ACC112 (cell line): ENCODE data around the gene DSP.
A peak's percentile ranks its signal among the peaks of the same experiment; 100 is the strongest.

Experiments used
- H2AFZ ChIP-seq: fragments of 200-600 bp; sonication (generic); one replicate; pipeline ENCODE4 v1.6.0; 2017; ENCODE audit warnings: antibody characterized with exemption, low read length; ENCODE audit not compliant: unreplicated experiment
- H3K27ac ChIP-seq: fragments of 200-600 bp; sonication (generic); 2 replicates; pipeline ENCODE4 v1.5.1; 2014; ENCODE audit warnings: low read depth, mild to moderate bottlenecking, antibody characterized with exemption, low read length, moderate library complexity
- H3K27me3 ChIP-seq: fragments of 200-600 bp; sonication (generic); 2 replicates; pipeline ENCODE4 v1.6.1; 2014; ENCODE audit warnings: mild to moderate bottlenecking, antibody characterized with exemption, low read length, moderate library complexity, mixed read lengths; ENCODE audit not compliant: insufficient read depth
- H3K36me3 ChIP-seq: fragments of 200-600 bp; sonication (generic); 2 replicates; pipeline ENCODE4 v1.6.1; 2016; ENCODE audit warnings: mild to moderate bottlenecking, antibody characterized with exemption, low read length, moderate library complexity, mixed read lengths; ENCODE audit not compliant: insufficient read depth
- H3K4me1 ChIP-seq: fragments of 200-600 bp; sonication (generic); one replicate; pipeline ENCODE4 v1.6.1; 2016; ENCODE audit warnings: low read length, mixed read lengths; ENCODE audit not compliant: insufficient read depth, unreplicated experiment, control insufficient read depth
- H3K4me3 ChIP-seq: fragments of 200-600 bp; sonication (generic); 2 replicates; pipeline ENCODE4 v1.5.1; 2014; ENCODE audit warnings: mild to moderate bottlenecking, low read depth, low read length
- H3K79me2 ChIP-seq: fragments of 200-600 bp; sonication (generic); one replicate; pipeline ENCODE4 v1.6.0; 2016; ENCODE audit warnings: low read length; ENCODE audit not compliant: control insufficient read depth, unreplicated experiment, insufficient read depth

The DSP gene

DNA sequence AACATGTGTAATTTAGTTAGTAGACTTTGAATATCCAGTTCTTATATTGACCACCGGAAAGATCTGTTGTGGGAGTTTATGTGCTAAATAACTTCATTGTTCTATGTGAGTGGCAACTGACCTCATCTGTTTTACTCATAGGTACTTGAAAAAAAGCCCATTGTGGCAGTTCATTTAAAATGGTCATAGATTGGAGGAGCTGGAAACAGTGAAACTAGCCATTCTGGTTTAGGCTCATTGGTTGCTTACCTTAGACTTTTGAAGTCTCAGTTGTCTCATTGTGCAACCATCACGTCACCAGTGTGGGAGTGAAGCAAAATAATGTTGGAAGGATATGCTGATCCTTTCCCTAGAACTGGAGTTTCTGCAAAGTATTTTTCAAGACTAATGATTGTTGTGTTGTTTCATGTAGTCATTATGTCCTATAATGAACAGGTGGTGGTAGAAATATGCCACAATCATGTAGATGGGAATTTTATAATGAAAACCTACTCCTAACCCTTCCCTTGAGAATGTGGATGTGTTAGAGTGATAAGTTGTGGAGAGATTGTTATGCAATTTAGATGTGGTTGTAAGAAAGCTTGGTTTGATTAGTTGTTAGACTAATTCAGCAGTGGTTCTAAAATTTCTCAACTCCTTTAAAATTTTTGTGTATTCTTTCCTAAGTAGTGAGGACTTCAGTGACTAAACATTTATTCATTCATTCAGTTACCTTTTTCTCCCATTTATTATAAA is 18.3 kb downstream of the DSP start:
- Histone ChIP-seq H3K27me3 (no peaks in the 10 kb centered on the region), H2AFZ (no peak overlapping the region), H3K27ac (no peak overlapping the region), H3K4me1 (no peaks in the 10 kb centered on the region), H3K4me3 (no peak overlapping the region), H3K79me2 (peaks cover 2% of the 10 kb centered on the region), H3K36me3 (0 out of 2 replicates have a peak, but pooled peaks cover 8% of the 10 kb centered on the region)

DNA sequence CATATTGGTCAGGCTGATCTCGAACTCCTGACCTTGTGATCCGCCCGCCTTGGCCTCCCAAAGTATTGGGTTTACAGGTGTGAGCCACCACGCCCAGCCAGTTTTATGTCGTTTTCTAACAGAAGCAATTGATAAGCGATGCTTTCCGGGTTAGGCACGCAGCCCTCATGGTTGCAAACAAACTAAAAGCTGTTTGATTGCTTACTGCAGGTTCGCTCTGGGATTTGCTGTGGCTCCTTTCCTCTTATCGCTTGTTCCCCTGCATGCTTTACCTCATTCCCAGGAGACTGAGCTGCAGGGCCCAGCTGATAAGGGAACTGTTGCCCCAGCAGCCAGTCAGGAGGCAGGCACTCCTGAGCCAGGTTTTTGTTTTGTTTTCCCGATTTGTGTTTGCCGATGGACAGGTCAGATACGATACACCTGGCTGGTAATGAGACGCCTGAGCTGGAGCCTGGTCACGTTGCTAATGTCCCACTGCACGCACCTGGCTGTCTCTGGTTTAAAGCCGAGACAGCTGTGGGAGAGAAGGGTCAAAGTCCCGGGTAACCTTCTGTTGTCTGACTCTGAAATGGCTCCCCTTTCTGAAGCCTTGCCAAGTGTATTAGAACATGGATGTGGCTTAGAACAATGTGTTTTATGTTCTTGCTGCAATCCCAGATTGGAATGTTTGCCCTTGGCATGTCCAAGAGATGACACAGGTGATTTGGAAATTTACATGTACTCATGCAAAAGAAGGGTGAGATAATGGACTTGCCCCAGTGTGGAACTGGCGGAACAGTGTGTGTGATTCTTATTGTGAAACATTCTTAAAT is 19.9 kb downstream of the DSP start:
- no peak overlapping the region for H3K27ac ChIP-seq
- 0 out of 2 replicates have a peak, but pooled peaks cover 8% of the 10 kb centered on the region for H3K36me3 ChIP-seq
- peaks cover 6% of the 10 kb centered on the region for H3K4me1 ChIP-seq
- H3K27me3 ChIP-seq = no peaks in the 10 kb centered on the region
- no peaks in the 10 kb centered on the region for H3K79me2 ChIP-seq
- H2AFZ ChIP-seq = no peak overlapping the region
- H3K4me3 ChIP-seq = no peak overlapping the region

DNA sequence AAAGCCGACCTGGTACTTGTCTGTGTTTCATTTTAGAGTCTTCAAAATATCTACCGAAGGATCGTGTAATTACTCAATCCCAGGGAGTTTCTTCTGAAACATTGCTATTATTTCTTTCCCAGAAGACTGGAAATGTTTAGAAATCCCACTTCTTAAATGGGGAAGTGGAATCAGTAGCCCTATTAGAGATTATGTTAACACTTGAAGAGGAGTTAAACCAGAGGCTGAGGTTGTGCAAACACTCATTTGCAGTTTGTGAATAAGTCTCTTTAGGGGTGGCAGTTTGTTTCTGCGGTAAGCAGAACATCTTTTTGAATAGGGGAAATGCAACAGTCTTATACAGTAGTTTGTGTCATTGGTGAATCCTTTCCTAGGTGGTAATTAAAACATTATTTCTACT is 21.3 kb downstream of the DSP start:
- Histone ChIP-seq H3K79me2 (no peaks in the 10 kb centered on the region), H3K27ac (no peak overlapping the region), H3K36me3 (peaks cover 8% of the 10 kb centered on the region; the same call in 1 of the 2 replicates), H2AFZ (no peak overlapping the region), H3K4me3 (no peak overlapping the region), H3K4me1 (peaks cover 19% of the 10 kb centered on the region), H3K27me3 (no peaks in the 10 kb centered on the region)

- H3K79me2 ChIP-seq = no peaks in the 10 kb centered on the region
- peaks cover 27% of the 10 kb centered on the region for H3K4me1 ChIP-seq
- H3K27ac ChIP-seq = peak overlapping the region; percentile 33
- no peaks in the 10 kb centered on the region for H3K27me3 ChIP-seq
- H2AFZ ChIP-seq = peak overlapping the region; percentile 10
- H3K4me3 ChIP-seq = no peak overlapping the region
- peaks cover 16% of the 10 kb centered on the region for H3K36me3 ChIP-seq
These were observed 24.6 kb downstream of the DSP start for GRCh38 chr6:7566107-7566506.

- no peaks in the 10 kb centered on the region for H3K27me3 ChIP-seq
- H3K36me3 ChIP-seq = peaks cover 16% of the 10 kb centered on the region
- H3K27ac ChIP-seq = peak overlapping the region; percentile 33; the same call in 1 of the 2 replicates
- H3K4me1 ChIP-seq = peaks cover 27% of the 10 kb centered on the region
- no peak overlapping the region for H3K4me3 ChIP-seq
- no peaks in the 10 kb centered on the region for H3K79me2 ChIP-seq
- no peak overlapping the region for H2AFZ ChIP-seq
These were observed 25.2 kb downstream of the DSP start for GRCh38 chr6:7566617-7567173.

GRCh38 chr6:7568021-7568420 is 26.6 kb downstream of the DSP start:
- no peak overlapping the region for H2AFZ ChIP-seq
- peak overlapping the region; percentile 36; the same call in 1 of the 2 replicates for H3K27ac ChIP-seq
- H3K79me2 ChIP-seq = no peaks in the 10 kb centered on the region
- peaks cover 25% of the 10 kb centered on the region for H3K36me3 ChIP-seq
- peaks cover 27% of the 10 kb centered on the region for H3K4me1 ChIP-seq
- peak overlapping the region; percentile 3; the same call in 1 of the 2 replicates for H3K4me3 ChIP-seq
- no peaks in the 10 kb centered on the region for H3K27me3 ChIP-seq

- H2AFZ ChIP-seq = no peak overlapping the region
These were observed 27.6 kb downstream of the DSP start for GRCh38 chr6:7569082-7569481.

DNA sequence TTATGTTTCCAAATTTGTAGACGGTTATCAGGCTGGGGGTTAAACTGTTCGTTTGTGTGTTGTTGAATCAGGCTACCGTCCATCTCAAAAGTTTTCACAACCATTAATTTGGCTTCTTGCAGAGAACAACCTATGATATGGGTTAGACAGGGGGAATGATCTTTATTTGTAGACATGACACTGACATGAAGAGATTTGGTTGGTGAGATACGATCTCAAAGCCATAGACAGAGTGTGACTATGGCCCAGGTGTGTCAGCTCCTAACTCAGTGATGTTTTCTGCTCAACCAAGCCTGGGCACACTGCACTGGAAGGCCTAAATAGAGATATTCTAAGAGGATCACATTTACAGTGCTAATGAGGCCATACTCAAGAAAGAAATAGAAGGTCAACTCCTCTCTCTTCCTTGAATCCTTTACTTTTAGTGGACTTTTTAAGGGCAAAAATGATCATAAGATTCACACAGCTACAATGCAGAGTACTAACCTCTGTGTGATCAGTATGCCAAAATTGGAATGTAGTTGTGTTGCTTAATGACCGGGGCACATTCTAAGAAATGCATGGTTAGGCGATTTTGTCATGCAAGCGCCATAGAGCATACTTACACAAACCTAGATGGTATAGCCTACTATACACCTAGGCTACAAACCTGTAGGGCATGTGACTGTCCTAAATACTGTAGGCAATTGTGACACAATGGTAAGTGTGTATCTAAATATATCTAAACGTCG is 30.9 kb downstream of the DSP start:
- H3K4me3 ChIP-seq = no peak overlapping the region
- no peak overlapping the region for H2AFZ ChIP-seq
- H3K4me1 ChIP-seq = peaks cover 12% of the 10 kb centered on the region
- H3K27ac ChIP-seq = no peak overlapping the region
- no peaks in the 10 kb centered on the region for H3K27me3 ChIP-seq
- peaks cover 36% of the 10 kb centered on the region for H3K36me3 ChIP-seq
- H3K79me2 ChIP-seq = no peaks in the 10 kb centered on the region

More at GRCh38 chr6:7569082-7569481, 27.6 kb downstream of the DSP start:
- Histone ChIP-seq H3K4me1 (peaks cover 27% of the 10 kb centered on the region), H3K36me3 (peaks cover 25% of the 10 kb centered on the region), H3K79me2 (no peaks in the 10 kb centered on the region), H3K4me3 (no peak overlapping the region), H3K27ac (no peak overlapping the region), H3K27me3 (no peaks in the 10 kb centered on the region)

DNA sequence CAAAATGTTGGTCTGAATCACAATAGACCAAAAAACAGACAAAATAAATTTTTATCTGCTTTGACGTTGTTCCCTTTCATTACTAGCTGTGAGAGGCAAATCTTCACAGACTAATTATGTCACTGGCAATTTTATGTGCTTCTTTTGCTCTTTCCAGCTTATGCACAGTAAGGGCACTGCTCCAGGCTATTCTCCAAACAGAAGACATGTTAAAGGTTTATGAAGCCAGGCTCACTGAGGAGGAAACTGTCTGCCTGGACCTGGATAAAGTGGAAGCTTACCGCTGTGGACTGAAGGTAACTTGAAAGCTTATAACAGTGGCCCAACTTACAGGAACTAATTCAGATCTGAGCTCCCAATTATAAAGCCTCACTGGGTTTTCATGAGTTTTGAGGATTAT is 33.0 kb downstream of the DSP start:
- H3K36me3 ChIP-seq = peaks cover 25% of the 10 kb centered on the region
- no peak overlapping the region for H3K27ac ChIP-seq
- H3K27me3 ChIP-seq = no peaks in the 10 kb centered on the region

DNA sequence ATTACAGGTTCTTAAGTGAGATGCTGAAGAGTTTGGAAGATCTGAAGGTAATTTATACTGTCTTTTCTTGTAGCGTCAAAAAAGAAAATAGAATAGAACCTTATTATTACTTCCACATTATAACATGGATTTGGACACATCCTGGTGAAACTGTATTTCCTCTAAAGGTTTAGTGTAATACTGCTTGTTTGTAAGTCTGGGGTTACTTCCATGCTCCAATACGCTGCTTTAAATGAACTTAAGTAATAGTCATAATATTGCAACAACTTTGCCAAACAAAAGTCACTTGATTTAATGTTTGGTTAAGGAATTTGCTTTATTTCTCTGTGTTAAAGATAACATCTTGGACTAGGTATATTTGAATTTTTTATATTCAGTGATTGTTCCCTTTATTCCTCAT is 37.0 kb downstream of the DSP start:
- Histone ChIP-seq H3K4me1 (no peaks in the 10 kb centered on the region), H3K27ac (no peak overlapping the region), H3K36me3 (peaks cover 49% of the 10 kb centered on the region), H3K79me2 (no peaks in the 10 kb centered on the region), H3K4me3 (no peak overlapping the region), H2AFZ (no peak overlapping the region), H3K27me3 (no peaks in the 10 kb centered on the region)

More for the DNA sequence above, 33.0 kb downstream of the DSP start:
- H3K4me3 ChIP-seq = no peak overlapping the region
- no peak overlapping the region for H2AFZ ChIP-seq
- no peaks in the 10 kb centered on the region for H3K79me2 ChIP-seq
- no peaks in the 10 kb centered on the region for H3K4me1 ChIP-seq
